NCI-H128 (cell line): ENCODE measurements around the gene BAX.

Experiments
- DNase-seq: peaks from one replicate; lab custom pipeline; 2025; ENCODE audit not compliant: unreplicated experiment; lab: John Stamatoyannopoulos, UW

BAX gene

GRCh38 chr19:48982280-48982679 lies 27.6 kb downstream of the BAX start:
- no peak for DNase-seq

DNA sequence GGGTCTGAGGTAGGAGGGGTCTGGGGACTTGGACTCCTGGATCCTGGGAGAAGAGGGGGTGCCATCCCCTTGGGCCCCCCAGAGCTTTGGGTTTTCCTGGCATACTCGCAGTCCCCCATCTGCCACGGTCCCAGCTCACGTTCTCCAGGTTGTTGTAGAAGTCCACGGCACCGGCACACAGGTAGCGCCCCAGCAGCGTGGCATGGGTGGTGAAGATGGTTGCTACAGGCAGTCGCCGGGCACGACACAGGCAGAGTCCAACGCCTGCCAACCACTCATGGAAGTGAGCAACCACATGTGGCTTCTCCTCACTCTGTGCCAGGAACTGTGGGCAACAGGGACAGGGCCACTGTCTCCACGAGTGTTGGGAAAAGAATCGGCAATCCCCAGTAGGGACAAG lies 31.0 kb downstream of the BAX start:
- no peak for DNase-seq

DNA sequence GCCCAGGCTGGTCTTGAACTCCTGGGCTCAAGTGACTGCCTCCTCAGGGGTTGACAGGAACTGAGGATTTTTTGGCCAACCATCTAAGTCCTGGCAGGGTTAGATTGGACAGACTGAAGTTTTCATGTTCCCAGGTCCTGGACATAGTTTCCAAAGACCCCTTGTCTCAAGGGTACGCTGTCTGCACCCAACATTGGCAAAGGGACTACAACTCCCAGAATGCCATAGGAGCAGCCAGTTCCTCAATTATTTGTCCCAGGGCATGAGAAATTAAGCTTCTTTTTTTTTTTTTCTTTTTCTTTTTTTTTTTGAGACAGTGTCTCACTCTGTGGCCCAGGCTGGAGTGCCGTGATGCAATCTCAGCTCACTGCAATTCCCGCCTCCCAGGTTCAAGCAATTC lies 31.5 kb downstream of the BAX start:
- no peak for DNase-seq

GRCh38 chr19:48987323-48987722 lies 32.6 kb downstream of the BAX start:
- DNase-seq = no peak

DNA sequence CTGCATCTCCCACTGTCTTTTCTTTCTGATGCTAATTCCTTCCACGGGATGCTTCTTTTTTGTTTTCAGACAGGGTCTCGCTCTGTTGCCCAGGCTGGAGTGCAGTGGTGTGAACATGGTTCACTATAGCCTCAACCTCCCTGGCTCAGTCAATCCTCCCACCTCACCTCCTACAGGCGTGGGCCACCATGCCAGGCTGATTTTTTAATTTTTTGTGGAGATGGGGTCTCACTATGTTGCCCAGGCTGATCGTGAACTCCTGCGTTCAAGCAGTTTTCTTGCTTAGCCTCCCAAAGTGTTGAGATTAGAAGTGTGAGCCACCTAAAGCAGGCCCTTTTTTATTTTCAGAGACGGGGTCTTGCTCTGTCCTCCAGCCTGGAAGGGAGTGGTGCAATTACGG lies 33.6 kb downstream of the BAX start:
- no peak for DNase-seq

DNA sequence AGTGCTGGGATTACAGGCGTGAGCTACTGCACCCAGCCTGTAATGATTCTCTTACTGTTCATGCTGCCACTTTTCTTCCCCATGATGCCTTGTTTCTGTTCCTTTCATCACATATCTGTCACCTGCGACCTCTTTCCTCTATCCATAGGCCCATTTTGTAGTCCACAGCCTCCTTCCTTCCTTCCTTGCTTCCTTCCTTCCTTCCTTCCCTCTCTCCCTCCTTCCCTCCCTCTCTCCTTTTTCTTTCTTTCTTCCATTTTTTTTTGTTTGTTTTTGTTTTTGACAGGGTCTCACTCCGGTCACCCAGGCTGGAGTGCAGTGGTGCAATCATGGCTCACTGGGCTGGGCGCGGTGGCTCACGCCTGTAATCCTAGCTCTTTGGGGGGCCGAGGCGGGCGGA lies 34.2 kb downstream of the BAX start:
- DNase-seq = no peak

GRCh38 chr19:48989701-48990291 lies 35.1 kb downstream of the BAX start:
- DNase-seq = no peak

DNA sequence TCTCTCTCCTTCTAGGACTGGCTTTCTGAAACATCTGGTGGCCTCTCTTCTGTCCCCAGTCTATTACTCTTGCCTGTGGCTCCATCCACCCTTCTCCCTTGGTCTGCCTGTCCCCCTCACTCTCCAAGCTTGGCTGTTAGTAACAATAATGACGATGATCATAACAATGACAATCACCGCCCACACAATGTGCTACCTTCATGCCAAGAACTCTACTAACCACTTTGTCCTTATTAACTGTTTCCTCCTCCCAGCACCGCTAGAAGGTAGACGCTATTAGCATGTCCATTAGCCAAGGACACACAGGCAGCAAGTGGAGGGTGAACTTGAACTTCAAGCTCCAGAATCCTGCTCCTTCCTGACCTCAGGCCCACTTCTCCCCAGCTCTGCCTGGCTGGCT lies 35.7 kb downstream of the BAX start:
- DNase-seq = no peak

DNA sequence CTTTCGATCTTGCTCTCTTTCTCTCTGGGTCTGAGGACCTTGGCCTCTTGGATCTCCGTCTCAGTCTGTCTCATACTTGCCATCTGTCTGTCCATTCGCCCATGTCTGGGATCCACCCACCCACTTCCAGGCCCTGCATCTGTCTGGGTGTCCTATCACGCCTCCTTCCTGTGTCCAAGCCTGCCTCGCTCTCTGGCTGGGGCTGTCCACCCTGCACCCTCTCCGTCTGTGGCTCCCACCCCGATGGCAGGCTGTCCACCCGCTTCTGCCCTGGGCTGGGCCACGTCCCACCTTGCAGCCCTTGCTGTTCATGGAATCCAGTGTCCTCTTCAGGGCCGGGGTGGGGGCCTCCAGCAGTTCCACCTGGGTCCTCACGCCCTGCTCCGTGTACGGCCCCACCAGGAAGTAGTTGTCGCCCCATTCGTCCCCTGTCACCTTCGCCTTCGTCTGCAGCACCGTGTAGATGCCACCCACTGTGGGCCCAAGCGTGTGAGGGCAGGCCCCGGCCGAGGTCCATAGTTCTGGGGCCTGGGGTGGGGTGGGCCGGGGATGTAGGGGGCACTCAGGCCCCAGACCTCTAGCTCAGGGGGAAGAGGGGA lies 36.4 kb downstream of the BAX start:
- no peak for DNase-seq

DNA sequence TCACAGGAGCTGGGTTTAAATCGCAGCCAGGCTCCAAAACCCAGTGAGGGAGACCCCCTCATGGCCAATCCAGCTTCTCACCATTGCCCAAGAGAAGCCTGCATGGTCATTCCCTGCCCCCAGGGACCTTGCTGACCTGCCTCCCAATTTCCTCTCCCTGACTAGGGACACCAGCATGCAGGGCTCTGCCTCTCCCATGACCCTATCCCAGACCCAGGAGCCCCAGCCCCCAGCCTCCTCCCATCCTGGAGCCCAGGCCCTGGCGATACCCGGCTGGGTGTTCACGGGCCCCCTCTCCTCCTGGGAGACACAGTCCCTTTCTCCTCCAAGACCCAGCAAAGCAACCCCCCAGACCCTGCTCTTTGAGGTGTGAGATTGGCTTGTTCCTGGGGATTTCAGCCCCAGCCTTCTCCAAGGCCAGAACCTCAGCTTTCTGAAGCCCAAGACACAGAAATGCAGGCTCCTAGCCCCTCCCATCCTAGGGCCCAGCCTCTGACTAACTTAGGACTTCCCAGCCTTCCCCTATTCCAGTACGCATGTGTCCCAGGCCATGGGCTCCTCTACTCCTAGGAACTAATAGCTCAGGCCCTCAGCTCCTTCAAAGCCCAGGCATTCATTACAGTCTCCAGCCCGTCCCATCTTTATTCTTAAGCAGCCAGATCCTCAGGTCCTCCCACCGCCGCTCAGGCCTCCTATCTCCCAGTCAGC lies 37.4 kb downstream of the BAX start:
- DNase-seq = no peak

DNA sequence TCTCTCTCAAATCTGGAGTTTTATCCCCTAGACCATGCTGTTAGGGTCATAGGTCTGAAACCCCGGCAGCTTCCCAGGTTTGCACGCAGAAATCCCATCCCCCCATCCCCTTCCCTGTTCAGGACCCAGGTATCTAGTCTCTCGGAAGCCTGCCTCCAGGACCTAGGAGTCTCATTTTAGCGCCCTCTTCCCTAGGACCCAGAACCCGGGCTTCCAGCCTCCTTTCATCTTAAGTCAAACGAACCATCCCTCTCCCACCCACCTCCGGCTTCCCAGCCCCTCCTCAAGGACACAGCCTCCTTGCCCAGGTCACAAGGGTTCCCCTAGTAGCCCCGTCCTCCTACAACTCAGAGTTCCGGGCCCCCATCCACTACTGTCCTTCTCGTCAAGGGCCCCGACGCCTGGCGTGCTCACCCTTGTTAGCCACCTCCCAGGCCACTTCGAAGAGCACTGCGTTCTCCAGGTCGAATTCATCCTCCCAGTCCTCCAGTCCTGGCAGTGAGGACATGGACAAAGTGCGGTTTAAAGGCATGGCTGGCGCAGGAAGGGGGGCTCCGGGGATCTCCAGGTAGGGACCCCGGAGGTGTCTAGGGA lies 38.0 kb downstream of the BAX start:
- no peak for DNase-seq

- peak; percentile 99 for DNase-seq
Measured at GRCh38 chr19:48993175-48994034, 38.7 kb downstream of the BAX start, which contains the start of the genes GYS1 and RUVBL2. Gene GYS1 (minus strand): TSS chr19:48993309. CDS start chr19:48993112, 197 bp downstream. Gene RUVBL2 (plus strand): TSS chr19:48993887. CDS start chr19:48993912, 25 bp downstream.

DNA sequence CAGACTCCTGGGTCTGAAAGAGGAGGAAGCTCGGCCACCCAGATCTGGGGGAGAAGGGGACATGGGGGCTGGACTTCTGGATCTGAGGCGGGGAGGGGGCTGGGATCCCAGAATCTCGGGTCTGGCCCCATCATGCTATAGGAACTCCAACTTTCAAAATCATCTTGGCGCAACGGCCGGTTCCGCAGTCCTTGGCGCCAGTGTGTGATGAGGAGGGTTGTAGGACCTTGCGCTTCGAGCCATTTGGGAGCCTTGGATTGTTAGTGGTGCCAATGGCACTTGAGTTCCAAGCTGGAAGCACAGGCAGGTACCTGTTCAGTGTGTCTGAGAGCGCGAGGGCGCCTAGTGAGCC lies 39.3 kb downstream of the BAX start:
- no peak for DNase-seq

DNA sequence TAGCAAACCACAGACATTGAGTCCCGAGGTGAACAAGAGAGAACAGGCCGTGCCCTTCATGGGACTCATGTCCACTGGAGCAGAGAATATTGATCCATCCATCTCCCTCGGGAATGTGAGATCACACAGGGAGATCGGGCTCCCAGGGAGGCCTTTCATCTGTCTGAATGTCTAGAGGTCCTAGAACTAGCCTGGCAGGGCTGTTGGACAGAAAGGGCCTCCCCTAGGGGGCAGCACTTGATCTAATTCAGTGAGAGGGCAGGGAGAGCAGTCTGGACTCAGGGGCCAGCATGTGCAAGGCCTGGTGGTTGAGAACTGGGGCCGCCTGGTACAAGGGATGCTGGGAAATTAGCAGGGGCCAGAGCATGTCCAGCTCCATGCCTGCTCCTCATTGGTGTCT lies 43.3 kb downstream of the BAX start:
- DNase-seq = no peak

GRCh38 chr19:48999481-49000325 lies 45.0 kb downstream of the BAX start:
- DNase-seq = no peak

DNA sequence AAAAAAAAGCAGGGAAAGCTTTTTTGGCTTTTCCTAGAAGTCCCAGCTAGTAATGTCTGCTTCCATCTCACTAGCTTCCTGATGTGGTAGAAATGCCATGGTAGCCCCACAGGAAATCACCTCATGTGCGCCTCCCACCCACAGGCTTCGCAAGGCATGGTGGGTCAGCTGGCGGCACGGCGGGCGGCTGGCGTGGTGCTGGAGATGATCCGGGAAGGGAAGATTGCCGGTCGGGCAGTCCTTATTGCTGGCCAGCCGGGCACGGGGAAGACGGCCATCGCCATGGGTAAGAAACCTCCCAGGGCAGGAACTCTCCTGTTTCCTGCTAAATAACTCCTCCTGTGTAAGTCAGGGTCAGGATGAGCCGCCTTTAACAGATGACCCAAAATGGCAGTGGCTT lies 49.5 kb downstream of the BAX start:
- DNase-seq = no peak

DNA sequence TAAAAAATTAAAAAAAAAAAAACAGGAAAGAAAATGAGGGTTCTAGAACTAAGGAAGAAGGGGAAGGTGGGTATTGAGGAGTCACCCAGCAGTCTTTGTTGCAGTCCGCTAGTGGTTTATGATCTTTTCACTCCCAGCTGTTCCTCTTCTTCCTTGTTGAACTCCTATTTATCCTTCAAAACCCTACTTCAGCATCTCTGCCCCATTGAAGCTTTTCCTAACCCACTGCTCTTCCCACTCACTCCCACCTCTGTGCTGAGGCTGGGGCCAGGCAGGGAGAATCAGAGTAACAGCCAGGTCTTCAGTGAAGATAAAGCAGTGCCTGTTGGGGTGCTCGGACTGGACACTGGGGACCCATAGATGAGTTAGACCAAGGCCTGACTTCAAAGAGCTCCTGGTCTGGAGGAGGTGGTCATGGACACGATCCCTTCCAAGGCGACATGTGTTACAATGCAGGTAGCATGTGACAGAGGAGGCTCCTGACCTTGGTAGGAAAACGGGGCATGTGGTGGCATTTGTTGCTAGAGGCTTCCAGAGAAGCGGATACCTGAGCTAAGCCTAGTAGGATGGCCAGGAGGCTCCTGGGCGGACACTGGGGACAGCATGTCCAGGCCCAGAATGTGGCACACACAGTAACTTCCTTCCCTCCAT lies 50.4 kb downstream of the BAX start:
- DNase-seq = no peak

- DNase-seq = no peak
Measured at GRCh38 chr19:49006905-49007304, 52.2 kb downstream of the BAX start.

GRCh38 chr19:49009828-49010227 lies 55.2 kb downstream of the BAX start:
- no peak for DNase-seq

DNA sequence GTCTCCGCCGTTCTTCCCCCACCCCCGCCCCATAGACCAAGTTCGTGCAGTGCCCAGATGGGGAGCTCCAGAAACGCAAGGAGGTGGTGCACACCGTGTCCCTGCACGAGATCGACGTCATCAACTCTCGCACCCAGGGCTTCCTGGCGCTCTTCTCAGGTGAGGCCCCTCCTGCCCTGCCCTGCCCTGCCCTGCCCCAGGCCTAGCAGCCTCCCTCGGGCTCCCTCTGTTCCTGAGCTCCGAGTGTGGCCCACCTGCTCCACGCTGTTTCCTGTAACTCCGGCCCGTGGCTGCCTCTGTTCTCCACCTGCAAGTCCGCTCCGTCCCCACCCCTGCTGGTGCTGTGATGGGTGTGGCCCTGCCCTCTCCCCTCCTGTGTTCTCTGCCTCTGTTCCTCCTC lies 55.8 kb downstream of the BAX start:
- DNase-seq = no peak
